Epithelial cell of esophagus (primary cell): ENCODE data around the gene TMEM125.

Experiments
- DNase-seq: peaks from one replicate; pipeline ENCODE4 v3.0.0; 2010; ENCODE audit warnings: low read depth
- H3K4me3 ChIP-seq: 2 replicates; pipeline ENCODE4 v1.5.1; 2011; ENCODE audit warnings: mild to moderate bottlenecking, low read length, control low read depth
- CTCF ChIP-seq: IDR thresholded peaks from 2 replicates; pipeline ENCODE4 v1.5.1; 2011; ENCODE audit warnings: low read depth, mild to moderate bottlenecking, low read length, control low read depth, inconsistent platforms; ENCODE audit not compliant: insufficient read depth; ENCODE audit errors: missing control alignments

TMEM125 gene

DNA sequence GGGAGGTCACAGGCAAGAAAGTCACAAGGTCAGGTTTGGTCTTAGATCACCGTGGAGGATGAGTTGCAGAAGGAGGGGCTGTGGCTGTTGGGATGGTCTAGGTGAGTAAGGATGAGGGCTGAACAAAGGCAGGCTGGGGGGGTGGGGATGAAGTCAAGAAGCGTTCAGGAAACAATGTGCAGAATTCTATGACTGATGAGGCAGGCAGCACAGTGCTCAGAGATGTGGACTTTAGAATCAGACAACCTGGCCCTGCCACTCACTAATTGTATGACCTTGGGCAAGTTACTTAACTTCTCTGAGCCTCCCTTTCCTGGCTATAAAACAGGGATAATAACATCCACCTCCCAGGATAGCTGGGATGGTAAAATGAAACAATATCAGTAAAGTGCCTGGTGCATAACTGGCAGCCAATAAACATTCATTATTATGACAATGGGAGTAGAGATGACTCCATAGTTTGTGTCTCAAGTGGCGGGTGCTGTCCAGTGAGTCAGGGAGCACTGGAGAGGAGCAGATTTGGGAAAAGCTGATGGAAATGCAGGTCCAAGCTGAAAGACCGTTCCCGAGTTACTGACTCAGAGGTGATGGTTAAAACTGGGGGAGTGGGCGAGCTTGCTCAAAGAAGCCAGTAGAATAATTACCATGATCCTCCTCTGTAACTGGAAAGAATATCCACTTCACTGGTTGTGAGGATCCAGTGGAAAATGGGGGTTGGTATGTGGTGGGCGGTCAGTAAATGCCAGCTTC, 33.1 kb downstream of the TMEM125 start:
- TF ChIP-seq CTCF: no peak
- DNase-seq: peak; percentile 39
- H3K4me3 ChIP-seq: no peak overlapping the region

DNA sequence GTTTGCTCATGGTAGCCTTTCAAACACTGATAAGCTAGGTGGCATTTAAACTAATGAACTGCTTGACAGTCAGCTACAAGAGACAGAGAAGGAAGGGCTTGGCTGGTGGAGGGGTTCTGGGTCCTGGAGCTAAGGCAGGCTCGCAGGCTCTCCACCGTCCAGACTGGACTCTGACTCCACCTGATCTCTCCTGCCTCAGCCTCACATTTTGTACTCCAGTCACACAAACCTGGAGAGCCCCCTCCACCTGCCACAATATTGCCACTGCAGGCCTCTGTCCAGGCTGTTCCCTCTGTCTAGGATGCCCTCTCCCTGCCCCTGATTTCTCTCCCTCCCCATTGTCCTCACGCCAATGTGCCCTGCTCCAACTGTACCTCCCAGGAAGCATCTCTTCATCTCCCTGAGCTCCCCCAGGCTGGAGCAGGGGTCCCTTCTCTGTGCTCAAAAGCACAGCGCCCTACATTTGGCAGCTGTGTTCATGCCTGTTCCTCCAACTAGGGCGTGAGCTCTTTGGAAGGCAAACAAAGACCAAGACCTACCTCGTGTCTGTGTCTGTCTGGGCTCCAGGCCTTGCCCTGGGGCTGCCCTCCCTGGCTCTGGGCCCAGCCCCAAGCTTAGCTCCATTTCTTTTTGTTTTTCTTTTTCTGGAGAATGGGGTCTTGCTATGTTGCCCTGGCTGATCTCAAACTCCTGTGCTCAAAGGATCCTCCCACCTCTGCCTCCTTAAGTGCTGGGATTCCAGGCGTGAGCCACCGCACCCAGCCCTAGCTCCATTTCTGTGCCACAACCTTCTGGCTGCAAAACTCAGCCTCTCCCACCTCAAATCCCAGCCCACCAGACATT, 33.9 kb downstream of the TMEM125 start:
- no peak for TF ChIP-seq CTCF
- H3K4me3 ChIP-seq: no peak overlapping the region
- no peak for DNase-seq

DNA sequence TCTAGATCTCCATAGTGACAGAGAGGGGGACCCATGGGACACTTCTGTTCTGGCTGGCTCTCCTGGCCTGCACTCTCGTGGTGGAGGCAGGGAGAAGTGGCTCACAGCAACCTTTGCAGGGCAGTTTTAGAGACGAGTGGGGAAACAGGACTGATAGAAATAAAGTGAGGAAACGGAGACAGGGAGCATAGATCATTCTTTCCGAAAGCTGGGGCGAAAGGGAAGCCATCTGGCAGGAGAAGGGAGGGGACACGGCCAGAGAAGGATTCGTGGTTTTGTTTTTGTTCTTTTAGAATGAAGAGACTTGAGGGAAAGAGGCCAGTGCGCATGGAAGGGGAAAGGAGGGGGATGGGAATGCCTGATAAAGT, 34.5 kb downstream of the TMEM125 start:
- TF ChIP-seq CTCF: no peak
- no peak overlapping the region for H3K4me3 ChIP-seq
- DNase-seq: no peak

DNA sequence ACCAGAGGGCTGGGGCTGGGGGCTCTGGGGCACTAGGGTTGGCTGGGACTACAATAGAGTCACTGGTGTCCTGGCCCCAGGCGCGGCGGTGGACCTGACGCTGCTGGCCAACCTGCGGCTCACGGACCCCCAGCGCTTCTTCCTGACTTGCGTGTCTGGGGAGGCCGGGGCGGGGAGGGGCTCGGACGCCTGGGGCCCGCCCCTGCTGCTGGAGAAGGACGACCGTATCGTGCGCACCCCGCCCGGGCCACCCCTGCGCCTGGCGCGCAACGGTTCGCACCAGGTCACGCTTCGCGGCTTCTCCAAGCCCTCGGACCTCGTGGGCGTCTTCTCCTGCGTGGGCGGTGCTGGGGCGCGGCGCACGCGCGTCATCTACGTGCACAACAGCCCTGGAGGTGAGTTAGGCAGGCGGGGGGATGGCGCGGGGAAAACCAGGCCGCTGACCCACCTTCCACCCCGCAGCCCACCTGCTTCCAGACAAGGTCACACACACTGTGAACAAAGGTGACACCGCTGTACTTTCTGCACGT, 35.1 kb downstream of the TMEM125 start:
- DNase-seq: no peak
- H3K4me3 ChIP-seq: no peak overlapping the region
- TF ChIP-seq CTCF: no peak

DNA sequence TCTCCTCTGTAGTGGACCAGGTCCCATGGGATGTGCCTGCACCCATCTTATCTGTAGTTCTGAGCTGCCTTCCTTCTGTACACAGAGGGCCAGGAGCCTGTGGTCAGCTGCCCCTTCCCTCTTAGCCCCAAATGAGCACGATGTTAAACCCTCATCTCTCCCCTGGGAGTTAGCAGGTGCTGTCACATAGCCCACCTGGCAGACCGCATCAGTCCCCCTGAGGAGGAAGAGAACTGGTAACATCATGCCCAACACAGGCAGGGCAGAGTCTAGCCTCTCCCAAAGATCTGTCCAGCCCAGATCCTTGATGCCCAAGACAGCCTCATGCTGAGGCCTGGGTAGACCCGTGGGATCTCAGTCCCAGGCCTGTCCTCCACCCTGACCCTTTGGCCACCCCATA, 35.7 kb downstream of the TMEM125 start:
- H3K4me3 ChIP-seq: no peak overlapping the region
- DNase-seq: no peak
- no peak for TF ChIP-seq CTCF

- no peak for DNase-seq
- no peak overlapping the region for H3K4me3 ChIP-seq
- no peak for TF ChIP-seq CTCF
Measured at GRCh38 chr1:43305926-43306687, 36.3 kb downstream of the TMEM125 start.
